AG04450 (cell line): ENCODE data around the gene MDM2. TPM values are rescaled to one million over a fixed set of nuclear protein-coding genes. Genes with fewer than 3 reads are reported as not detected.

Experiments used
- CTCF ChIA-PET: fragments of 300-600, 350-600 bp; formaldehyde crosslinking; extraction: SDS; loops from one replicate; lab custom pipeline; 2022; ENCODE audit warnings: antibody characterized with exemption, inconsistent platforms; lab: Charles Lee
- POLR2A ChIA-PET: fragments of 350-600 bp; formaldehyde crosslinking; extraction: SDS; loops from one replicate; lab custom pipeline; 2021; ENCODE audit warnings: antibody characterized with exemption, inconsistent platforms; lab: Yijun Ruan, JAX
- DNase-seq: peaks from one replicate; pipeline ENCODE4 v3.0.0-alpha.2; 2011; ENCODE audit warnings: low read depth, low spot score
- H3K27ac ChIP-seq: one replicate; pipeline ENCODE4 v1.5.1; 2012; ENCODE audit warnings: low read depth, low read length, control low read depth
- H3K27me3 ChIP-seq: one replicate; pipeline ENCODE4 v1.6.0; 2012; ENCODE audit warnings: low read length; ENCODE audit not compliant: control insufficient read depth, insufficient read depth
- H3K4me3 ChIP-seq: 2 replicates; pipeline ENCODE4 v1.5.1; 2011; ENCODE audit warnings: mild to moderate bottlenecking, low read depth, low read length, control low read depth
- H3K9me3 ChIP-seq: 2 replicates; pipeline ENCODE4 v1.5.1; 2012; ENCODE audit warnings: low read length; ENCODE audit not compliant: control insufficient read depth, insufficient read depth
- CTCF ChIP-seq: IDR thresholded peaks from 2 replicates; pipeline ENCODE4 v1.5.1; 2011; ENCODE audit warnings: low read depth, low read length, control low read depth, inconsistent platforms
- polyA plus RNA-seq: library from polyadenylated mRNA; depleted of rRNA; stranded (reverse); fragments of >200 nt; gene quantifications from 2 replicates; pipeline ENCODE4 v1.2.3, GENCODE V29; 2011

MDM2 gene
- polyA plus RNA-seq, 1 experiment = 82.2 TPM

- Histone ChIP-seq H3K27me3 (no peaks in the 10 kb centered on the region), H3K27ac (no peak overlapping the region), H3K9me3 (no peaks in the 10 kb centered on the region), H3K4me3 (no peak overlapping the region)
- CTCF ChIA-PET = no interaction called here
- POLR2A ChIA-PET = no interaction called here
- no peak for TF ChIP-seq CTCF
- no peak for DNase-seq
Measured at GRCh38 chr12:68768431-68768939, 39.5 kb upstream of the MDM2 start.

GRCh38 chr12:68769941-68770340 is 38.0 kb upstream of the MDM2 start:
- ChIA-PET CTCF (no interaction called here), POLR2A (no interaction called here)
- DNase-seq = no peak
- no peaks in the 10 kb centered on the region for H3K9me3 ChIP-seq
- H3K27me3 ChIP-seq = no peaks in the 10 kb centered on the region
- TF ChIP-seq CTCF = no peak
- no peak overlapping the region for H3K27ac ChIP-seq
- H3K4me3 ChIP-seq = no peak overlapping the region

GRCh38 chr12:68771223-68771925 is 36.6 kb upstream of the MDM2 start:
- ChIA-PET CTCF (interaction anchor here (0.5 kb wide), 1 partner anchor 32 kb away, joined by 3 read pairs; no protein-coding TSS in a partner anchor), POLR2A (no interaction called here)
- DNase-seq = no peak
- Histone ChIP-seq H3K27ac (no peak overlapping the region), H3K4me3 (no peak overlapping the region), H3K9me3 (no peaks in the 10 kb centered on the region), H3K27me3 (no peaks in the 10 kb centered on the region)
- TF ChIP-seq CTCF = no peak

- Histone ChIP-seq H3K27me3 (no peaks in the 10 kb centered on the region), H3K4me3 (no peak overlapping the region), H3K9me3 (no peaks in the 10 kb centered on the region), H3K27ac (no peak overlapping the region)
- no peak for TF ChIP-seq CTCF
- ChIA-PET POLR2A (interaction anchor here (0.6 kb wide), 1 partner anchor 10 kb away, joined by 3 read pairs; no protein-coding TSS in a partner anchor), CTCF (interaction anchor here (1.1 kb wide), 1 partner anchor 35 kb away, joined by 3 read pairs; the partner anchor contains the start of gene MDM2)
- no peak for DNase-seq
Measured at GRCh38 chr12:68772714-68773113, 35.3 kb upstream of the MDM2 start.

GRCh38 chr12:68773582-68773981 is 34.4 kb upstream of the MDM2 start:
- DNase-seq = no peak
- H3K27me3 ChIP-seq = no peaks in the 10 kb centered on the region
- no peak overlapping the region for H3K4me3 ChIP-seq
- TF ChIP-seq CTCF = no peak
- CTCF ChIA-PET = interaction anchor here (1.1 kb wide), 1 partner anchor 34 kb away, joined by 3 read pairs; the partner anchor contains the start of gene MDM2
- POLR2A ChIA-PET = interaction anchor here (0.6 kb wide), 1 partner anchor 10 kb away, joined by 3 read pairs; no protein-coding TSS in a partner anchor
- no peak overlapping the region for H3K27ac ChIP-seq
- H3K9me3 ChIP-seq = no peaks in the 10 kb centered on the region
